ENCODE measurements around the gene ROR1. TPM values are rescaled to one million over a fixed set of nuclear protein-coding genes. Genes with fewer than 3 reads are reported as not detected.

The ROR1 gene
- total RNA-seq, 4 donors from 2014 or later, result 10.6 to 21.7 (median 15.1) TPM

GRCh38 chr1:63793741-63794240, 20.0 kb downstream of the ROR1 start:
- no peaks in the 10 kb centered on the region for H3K4me1 ChIP-seq
- H3K36me3 ChIP-seq, result no peaks in the 10 kb centered on the region
- WGBS, result 92% methylated on average over 6 of the region's 8 CpGs
- no peaks in the 10 kb centered on the region for H3K9me3 ChIP-seq
- no peak overlapping the region for H3K4me3 ChIP-seq
- no peak for DNase-seq (ENCODE audit: low spot score in 2 of 2)
- no peaks in the 10 kb centered on the region for H3K27me3 ChIP-seq
- TF ChIP-seq POLR2AphosphoS5 (IDR thresholded peaks at IDR 0.05), result no peak
- no peak overlapping the region for H3K27ac ChIP-seq

DNA sequence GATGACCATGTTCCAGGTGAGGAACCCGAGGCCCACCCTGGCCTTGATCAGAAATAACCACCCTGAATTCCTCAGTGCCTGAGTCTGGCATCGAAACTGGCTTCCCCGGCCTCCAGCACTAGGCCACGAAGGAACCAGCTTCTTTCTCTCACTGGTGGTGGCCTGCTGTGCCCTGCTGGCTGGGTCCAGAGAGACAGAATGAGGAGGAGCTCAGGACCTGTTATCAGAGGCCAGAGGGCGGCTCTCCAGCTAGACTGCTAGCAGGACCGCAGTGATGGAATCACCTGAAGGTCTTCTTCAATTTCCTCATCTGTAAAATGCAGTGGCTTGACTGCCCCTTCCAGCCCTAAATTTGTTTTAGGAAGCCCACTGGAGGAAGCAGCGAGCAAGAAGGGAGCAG, 20.5 kb downstream of the ROR1 start:
- Histone ChIP-seq H3K27me3 (no peaks in the 10 kb centered on the region), H3K36me3 (no peaks in the 10 kb centered on the region), H3K4me1 (no peaks in the 10 kb centered on the region), H3K9me3 (no peaks in the 10 kb centered on the region), H3K4me3 (no peak overlapping the region), H3K27ac (no peak overlapping the region)
- TF ChIP-seq, protein P1, sequence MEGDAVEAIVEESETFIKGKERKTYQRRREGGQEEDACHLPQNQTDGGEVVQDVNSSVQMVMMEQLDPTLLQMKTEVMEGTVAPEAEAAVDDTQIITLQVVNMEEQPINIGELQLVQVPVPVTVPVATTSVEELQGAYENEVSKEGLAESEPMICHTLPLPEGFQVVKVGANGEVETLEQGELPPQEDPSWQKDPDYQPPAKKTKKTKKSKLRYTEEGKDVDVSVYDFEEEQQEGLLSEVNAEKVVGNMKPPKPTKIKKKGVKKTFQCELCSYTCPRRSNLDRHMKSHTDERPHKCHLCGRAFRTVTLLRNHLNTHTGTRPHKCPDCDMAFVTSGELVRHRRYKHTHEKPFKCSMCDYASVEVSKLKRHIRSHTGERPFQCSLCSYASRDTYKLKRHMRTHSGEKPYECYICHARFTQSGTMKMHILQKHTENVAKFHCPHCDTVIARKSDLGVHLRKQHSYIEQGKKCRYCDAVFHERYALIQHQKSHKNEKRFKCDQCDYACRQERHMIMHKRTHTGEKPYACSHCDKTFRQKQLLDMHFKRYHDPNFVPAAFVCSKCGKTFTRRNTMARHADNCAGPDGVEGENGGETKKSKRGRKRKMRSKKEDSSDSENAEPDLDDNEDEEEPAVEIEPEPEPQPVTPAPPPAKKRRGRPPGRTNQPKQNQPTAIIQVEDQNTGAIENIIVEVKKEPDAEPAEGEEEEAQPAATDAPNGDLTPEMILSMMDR (IDR thresholded peaks at IDR 0.05), result no peak
- DNase-seq (ENCODE audit: low spot score in 2 of 2), result no peak
- 90% methylated on average over 7 of the region's 7 CpGs for WGBS

- no peaks in the 10 kb centered on the region for H3K9me3 ChIP-seq
- peaks cover 5% of the 10 kb centered on the region for H3K4me1 ChIP-seq
- no peaks in the 10 kb centered on the region for H3K36me3 ChIP-seq
- H3K27ac ChIP-seq, result no peak overlapping the region
- no peak for TF ChIP-seq POLR2AphosphoS5 (IDR thresholded peaks at IDR 0.05)
- TF ChIP-seq, protein P1 (IDR thresholded peaks at IDR 0.05), result no peak
- TF ChIP-seq EP300 (IDR thresholded peaks at IDR 0.05), result no peak
- TF ChIP-seq POLR2A (IDR thresholded peaks at IDR 0.05), result no peak
- no peaks in the 10 kb centered on the region for H3K27me3 ChIP-seq
- no peak overlapping the region for H3K4me3 ChIP-seq
- no peak for DNase-seq (ENCODE audit: low spot score in 2 of 2)
- 87% methylated on average over 7 of the region's 7 CpGs for WGBS
These were observed 21.1 kb downstream of the ROR1 start for GRCh38 chr1:63794939-63795378.

DNA sequence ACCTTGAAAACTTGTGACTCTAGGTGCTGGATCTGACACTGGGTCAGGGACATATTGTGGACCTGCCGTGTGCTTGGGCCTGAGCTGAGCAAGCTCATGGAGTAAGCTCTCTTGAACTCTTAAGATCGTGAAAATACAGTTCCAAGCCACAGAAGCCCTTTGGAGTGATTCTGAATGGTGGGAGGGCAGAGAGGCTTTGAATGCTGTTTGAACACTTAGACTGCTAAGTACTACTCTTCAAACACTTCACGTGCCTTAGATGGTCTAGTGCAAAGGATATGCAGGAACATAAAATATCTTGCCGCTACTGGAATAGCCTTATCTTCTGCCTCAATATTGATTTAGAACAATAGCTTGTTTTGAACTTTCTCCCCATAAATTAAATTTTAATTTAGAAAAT, 21.6 kb downstream of the ROR1 start:
- H3K9me3 ChIP-seq, result no peaks in the 10 kb centered on the region
- 85% methylated on average over 4 of the region's 4 CpGs for WGBS
- H3K27me3 ChIP-seq, result no peaks in the 10 kb centered on the region
- no peaks in the 10 kb centered on the region for H3K36me3 ChIP-seq
- no peak overlapping the region for H3K4me3 ChIP-seq
- H3K4me1 ChIP-seq, result peaks cover 5% of the 10 kb centered on the region
- H3K27ac ChIP-seq, result no peak overlapping the region
- DNase-seq (ENCODE audit: low spot score in 2 of 2), result no peak
- TF ChIP-seq EP300 (IDR thresholded peaks at IDR 0.05) (no peak), POLR2AphosphoS5 (IDR thresholded peaks at IDR 0.05) (no peak), POLR2A (IDR thresholded peaks at IDR 0.05) (no peak)
- TF ChIP-seq, protein P1 (IDR thresholded peaks at IDR 0.05), result no peak

DNA sequence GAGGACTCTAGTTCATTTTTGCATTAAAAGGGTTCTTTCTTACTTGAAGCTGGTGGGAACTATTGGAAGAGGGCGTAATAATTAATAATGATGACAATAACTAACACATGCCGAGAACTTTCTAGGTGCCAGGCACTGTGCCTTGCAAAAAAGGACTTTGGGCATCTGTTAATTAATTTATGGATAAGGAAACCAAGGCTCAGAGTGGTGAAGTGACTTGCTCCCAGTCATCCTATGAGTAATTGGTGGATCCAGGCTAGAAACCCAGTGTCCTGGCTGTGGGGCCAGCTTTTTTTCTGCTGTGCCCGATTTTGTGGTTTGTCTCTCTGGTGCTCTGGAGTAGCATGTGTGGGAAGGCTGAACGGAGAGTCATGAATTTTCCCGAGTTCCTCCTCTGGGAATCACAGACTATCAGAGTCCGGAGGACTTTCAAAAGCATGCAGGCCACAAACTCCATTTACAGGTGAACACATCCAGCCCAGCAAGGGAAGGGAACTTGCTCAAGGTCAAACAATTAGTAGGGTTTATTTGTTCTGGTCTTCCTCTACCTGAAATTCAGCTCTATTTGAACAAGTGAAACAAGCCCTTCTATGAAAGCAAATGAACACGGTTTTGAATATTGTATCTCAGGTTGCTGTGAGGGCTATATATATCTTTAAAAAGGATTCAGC, 23.4 kb downstream of the ROR1 start:
- H3K9me3 ChIP-seq, result no peaks in the 10 kb centered on the region
- no peak overlapping the region for H3K4me3 ChIP-seq
- H3K4me1 ChIP-seq, result peaks cover 5% of the 10 kb centered on the region
- H3K27me3 ChIP-seq, result no peaks in the 10 kb centered on the region
- no peak for TF ChIP-seq EP300 (IDR thresholded peaks at IDR 0.05)
- TF ChIP-seq POLR2AphosphoS5 (IDR thresholded peaks at IDR 0.05), result no peak
- TF ChIP-seq, protein P1 (IDR thresholded peaks at IDR 0.05), result no peak
- TF ChIP-seq POLR2A (IDR thresholded peaks at IDR 0.05), result no peak
- DNase-seq (ENCODE audit: low spot score in 2 of 2), result no peak
- H3K27ac ChIP-seq, result no peak overlapping the region
- WGBS, result 71% methylated on average over 7 of the region's 7 CpGs
- no peaks in the 10 kb centered on the region for H3K36me3 ChIP-seq

GRCh38 chr1:63798284-63798683, 24.5 kb downstream of the ROR1 start:
- H3K27me3 ChIP-seq, result no peaks in the 10 kb centered on the region
- DNase-seq (ENCODE audit: low spot score in 2 of 2), result no peak
- H3K4me3 ChIP-seq, result no peak overlapping the region
- H3K27ac ChIP-seq, result no peak overlapping the region
- 69% methylated on average over 2 of the region's 2 CpGs for WGBS
- H3K9me3 ChIP-seq, result no peaks in the 10 kb centered on the region
- H3K36me3 ChIP-seq, result no peaks in the 10 kb centered on the region
- TF ChIP-seq, protein P1 (IDR thresholded peaks at IDR 0.05), result no peak
- TF ChIP-seq POLR2AphosphoS5 (IDR thresholded peaks at IDR 0.05) (no peak), EP300 (IDR thresholded peaks at IDR 0.05) (no peak), POLR2A (IDR thresholded peaks at IDR 0.05) (no peak)
- peaks cover 5% of the 10 kb centered on the region for H3K4me1 ChIP-seq

Measured in suprapubic skin (tissue), 4 donors.